ENCODE measurements around the gene PRELID2.

DNA sequence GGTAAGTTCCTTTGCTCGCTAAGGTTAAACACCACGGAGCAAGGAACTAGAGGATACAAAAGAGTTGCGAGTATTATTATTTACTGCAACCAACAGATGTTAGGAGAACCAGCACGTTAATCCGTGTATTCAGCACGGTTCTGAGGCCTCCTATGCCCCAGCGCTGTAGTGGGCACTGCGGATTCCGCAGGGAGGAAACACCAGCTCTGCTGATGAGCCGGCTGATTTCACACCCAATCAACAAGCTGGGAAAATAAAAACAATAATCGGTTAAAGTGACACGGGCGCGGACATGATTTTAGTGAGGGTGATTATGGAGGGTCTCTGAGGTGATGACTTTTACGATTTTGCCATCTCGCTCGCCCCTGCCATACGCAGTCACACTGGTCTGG is 702 bp upstream of the PRELID2 start:
- TF ChIP-seq, protein P1, sequence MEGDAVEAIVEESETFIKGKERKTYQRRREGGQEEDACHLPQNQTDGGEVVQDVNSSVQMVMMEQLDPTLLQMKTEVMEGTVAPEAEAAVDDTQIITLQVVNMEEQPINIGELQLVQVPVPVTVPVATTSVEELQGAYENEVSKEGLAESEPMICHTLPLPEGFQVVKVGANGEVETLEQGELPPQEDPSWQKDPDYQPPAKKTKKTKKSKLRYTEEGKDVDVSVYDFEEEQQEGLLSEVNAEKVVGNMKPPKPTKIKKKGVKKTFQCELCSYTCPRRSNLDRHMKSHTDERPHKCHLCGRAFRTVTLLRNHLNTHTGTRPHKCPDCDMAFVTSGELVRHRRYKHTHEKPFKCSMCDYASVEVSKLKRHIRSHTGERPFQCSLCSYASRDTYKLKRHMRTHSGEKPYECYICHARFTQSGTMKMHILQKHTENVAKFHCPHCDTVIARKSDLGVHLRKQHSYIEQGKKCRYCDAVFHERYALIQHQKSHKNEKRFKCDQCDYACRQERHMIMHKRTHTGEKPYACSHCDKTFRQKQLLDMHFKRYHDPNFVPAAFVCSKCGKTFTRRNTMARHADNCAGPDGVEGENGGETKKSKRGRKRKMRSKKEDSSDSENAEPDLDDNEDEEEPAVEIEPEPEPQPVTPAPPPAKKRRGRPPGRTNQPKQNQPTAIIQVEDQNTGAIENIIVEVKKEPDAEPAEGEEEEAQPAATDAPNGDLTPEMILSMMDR (optimal IDR thresholded peaks at IDR 0.05 in 1 of 3, IDR thresholded peaks at IDR 0.05 in 1 of 3, conservative IDR thresholded peaks at IDR 0.05 in 1 of 3; ENCODE audit: extremely low read depth in 1 of 3, insufficient read depth in 2 of 3, low read length in 3 of 3), result no peak
- TF ChIP-seq EZH2 (IDR thresholded peaks at IDR 0.05; ENCODE audit: low read length), result no peak
